Progenitor cell of endocrine pancreas (in vitro differentiated cells): ENCODE data around the gene TNFRSF8. TPM values are rescaled to one million over a fixed set of nuclear protein-coding genes. Genes with fewer than 3 reads are reported as not detected.

ENCODE experiments used
- DNase-seq: peaks from one replicate; pipeline ENCODE4 v3.0.0; 2021; ENCODE audit warnings: low spot score; ENCODE audit not compliant: unreplicated experiment
- H3K27ac Mint-ChIP-seq: 2 replicates; pipeline ENCODE4 v1.8.0; 2021; ENCODE audit warnings: mild to moderate bottlenecking, moderate library complexity, mixed read lengths
- H3K27me3 Mint-ChIP-seq: 2 replicates; pipeline ENCODE4 v1.8.0; 2021; ENCODE audit warnings: mixed read lengths
- H3K36me3 Mint-ChIP-seq: 2 replicates; pipeline ENCODE4 v1.8.0; 2022; ENCODE audit warnings: mixed read lengths; ENCODE audit not compliant: insufficient read depth
- H3K4me1 Mint-ChIP-seq: 2 replicates; pipeline ENCODE4 v1.8.0; 2021; ENCODE audit warnings: low read depth, mixed read lengths
- H3K4me3 Mint-ChIP-seq: 2 replicates; pipeline ENCODE4 v1.8.0; 2021; ENCODE audit warnings: low read depth, mild to moderate bottlenecking, moderate library complexity, mixed read lengths
- H3K9me3 Mint-ChIP-seq: 2 replicates; pipeline ENCODE4 v1.8.0; 2021; ENCODE audit warnings: low read depth, mixed read lengths
- total RNA-seq: library from RNA; stranded (reverse); gene quantifications from 2 replicates; pipeline ENCODE4 v1.2.1, GENCODE V29; 2021
- TF ChIP-seq, protein P1 (sequence below): fragments of 200-600 bp; sonication (generic); IDR thresholded peaks from one replicate; pipeline ENCODE4 v1.5.0; 2021; ENCODE audit warnings: antibody characterized with exemption, mild to moderate bottlenecking; ENCODE audit not compliant: unreplicated experiment

TNFRSF8 gene
- total RNA-seq, 1 donor from 2014 or later, result not detected

GRCh38 chr1:12094180-12094579 lies 31.1 kb downstream of the TNFRSF8 start:
- H3K4me3 Mint-ChIP-seq, result no peak overlapping the region
- no peaks in the 10 kb centered on the region for H3K4me1 Mint-ChIP-seq
- H3K27me3 Mint-ChIP-seq, result no peaks in the 10 kb centered on the region

DNA sequence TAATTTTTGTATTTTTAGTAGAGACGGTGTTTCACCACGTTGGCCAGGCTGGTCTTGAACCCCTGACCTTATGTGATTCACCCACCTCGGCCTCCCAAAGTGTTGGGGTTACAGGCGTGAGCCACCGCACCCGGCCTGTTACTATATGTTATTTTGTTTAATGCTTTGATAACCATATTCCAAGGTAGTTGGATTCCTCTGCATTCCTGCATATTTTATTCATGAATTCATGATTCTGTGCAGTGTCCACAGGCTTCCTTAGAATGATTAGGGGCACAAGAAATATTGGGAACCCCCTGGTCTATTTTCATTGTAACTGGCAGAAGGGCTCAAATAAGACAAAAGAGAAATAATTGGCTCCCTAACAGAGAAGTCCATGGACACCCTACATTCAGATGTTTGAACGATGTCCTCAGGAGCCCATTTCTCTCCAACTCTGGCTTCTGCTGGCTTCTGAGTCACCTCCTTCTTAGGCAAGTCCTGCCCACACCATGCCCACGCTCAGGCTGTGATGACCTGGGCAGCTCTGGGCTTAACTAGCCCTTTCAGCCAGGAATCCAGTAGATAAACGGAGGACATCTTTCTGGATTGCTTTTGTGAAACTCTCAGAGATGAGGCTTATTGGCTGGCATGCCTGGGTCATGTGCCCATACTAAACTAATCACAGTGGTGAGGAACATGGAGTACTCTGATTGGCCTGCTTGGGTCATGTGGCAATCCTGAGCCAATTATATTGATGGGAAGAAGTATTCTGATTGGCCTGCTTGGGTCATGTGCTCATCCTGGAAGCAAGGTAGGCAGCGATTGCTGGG lies 32.6 kb downstream of the TNFRSF8 start:
- TF ChIP-seq, protein P1, sequence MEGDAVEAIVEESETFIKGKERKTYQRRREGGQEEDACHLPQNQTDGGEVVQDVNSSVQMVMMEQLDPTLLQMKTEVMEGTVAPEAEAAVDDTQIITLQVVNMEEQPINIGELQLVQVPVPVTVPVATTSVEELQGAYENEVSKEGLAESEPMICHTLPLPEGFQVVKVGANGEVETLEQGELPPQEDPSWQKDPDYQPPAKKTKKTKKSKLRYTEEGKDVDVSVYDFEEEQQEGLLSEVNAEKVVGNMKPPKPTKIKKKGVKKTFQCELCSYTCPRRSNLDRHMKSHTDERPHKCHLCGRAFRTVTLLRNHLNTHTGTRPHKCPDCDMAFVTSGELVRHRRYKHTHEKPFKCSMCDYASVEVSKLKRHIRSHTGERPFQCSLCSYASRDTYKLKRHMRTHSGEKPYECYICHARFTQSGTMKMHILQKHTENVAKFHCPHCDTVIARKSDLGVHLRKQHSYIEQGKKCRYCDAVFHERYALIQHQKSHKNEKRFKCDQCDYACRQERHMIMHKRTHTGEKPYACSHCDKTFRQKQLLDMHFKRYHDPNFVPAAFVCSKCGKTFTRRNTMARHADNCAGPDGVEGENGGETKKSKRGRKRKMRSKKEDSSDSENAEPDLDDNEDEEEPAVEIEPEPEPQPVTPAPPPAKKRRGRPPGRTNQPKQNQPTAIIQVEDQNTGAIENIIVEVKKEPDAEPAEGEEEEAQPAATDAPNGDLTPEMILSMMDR, result no peak
- Mint-ChIP-seq H3K27me3 (no peaks in the 10 kb centered on the region), H3K9me3 (peaks cover 8% of the 10 kb centered on the region), H3K36me3 (no peaks in the 10 kb centered on the region), H3K4me3 (no peak overlapping the region), H3K27ac (no peak overlapping the region), H3K4me1 (no peaks in the 10 kb centered on the region)
- no peak for DNase-seq

More at GRCh38 chr1:12094180-12094579, 31.1 kb downstream of the TNFRSF8 start:
- Mint-ChIP-seq H3K27ac (no peak overlapping the region), H3K9me3 (peaks cover 8% of the 10 kb centered on the region), H3K36me3 (no peaks in the 10 kb centered on the region)
- TF ChIP-seq, protein P1, result no peak
- no peak for DNase-seq

- TF ChIP-seq, protein P1, result no peak
- Mint-ChIP-seq H3K36me3 (no peaks in the 10 kb centered on the region), H3K9me3 (peaks cover 8% of the 10 kb centered on the region), H3K4me1 (no peaks in the 10 kb centered on the region), H3K27me3 (no peaks in the 10 kb centered on the region), H3K4me3 (no peak overlapping the region), H3K27ac (no peak overlapping the region)
- DNase-seq, result no peak
Observed at GRCh38 chr1:12096615-12097014, 33.5 kb downstream of the TNFRSF8 start.

DNA sequence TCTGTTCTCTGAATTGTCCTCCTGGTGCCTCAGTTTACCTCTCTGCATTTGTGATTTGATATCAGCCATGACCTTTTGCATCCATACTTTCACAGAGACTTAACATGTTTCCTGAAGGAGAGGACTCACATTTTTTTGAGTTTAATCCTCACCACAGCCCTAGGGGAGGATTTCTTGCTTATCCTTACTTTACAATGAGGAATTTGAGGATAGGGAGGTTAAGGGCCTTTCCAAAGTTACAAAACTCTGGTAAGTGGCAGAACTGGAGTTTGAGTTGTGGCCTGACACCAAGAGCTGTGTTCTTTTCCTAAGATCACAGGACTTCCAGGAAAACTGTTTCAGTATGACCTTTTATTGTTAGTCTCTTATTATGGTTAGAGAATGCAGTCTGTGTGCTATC lies 34.2 kb downstream of the TNFRSF8 start:
- H3K27me3 Mint-ChIP-seq, result no peaks in the 10 kb centered on the region
- DNase-seq, result no peak
- no peaks in the 10 kb centered on the region for H3K36me3 Mint-ChIP-seq
- TF ChIP-seq, protein P1, result no peak
- no peaks in the 10 kb centered on the region for H3K4me1 Mint-ChIP-seq
- no peak overlapping the region for H3K4me3 Mint-ChIP-seq
- H3K27ac Mint-ChIP-seq, result no peak overlapping the region
- peaks cover 8% of the 10 kb centered on the region for H3K9me3 Mint-ChIP-seq

DNA sequence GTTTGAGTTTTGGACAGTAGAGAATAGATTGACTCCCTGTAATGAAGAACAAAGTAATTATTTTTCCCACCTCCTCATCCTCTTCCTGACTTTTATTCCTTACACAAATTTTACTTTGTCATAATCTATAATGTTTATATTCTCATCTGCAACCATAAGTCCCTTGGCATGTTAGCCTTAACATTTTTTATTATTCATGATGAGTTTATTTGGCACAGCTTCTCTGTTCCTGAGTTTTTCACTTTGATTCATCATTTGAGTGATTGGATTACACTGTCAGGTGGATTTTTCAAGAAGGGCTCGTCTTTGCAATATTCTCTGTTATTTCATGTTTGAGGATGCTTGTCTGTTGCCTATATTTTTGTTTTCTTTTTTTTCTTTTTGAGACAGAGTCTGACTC lies 35.7 kb downstream of the TNFRSF8 start:
- peaks cover 8% of the 10 kb centered on the region for H3K9me3 Mint-ChIP-seq
- H3K27ac Mint-ChIP-seq, result no peak overlapping the region
- TF ChIP-seq, protein P1, result no peak
- H3K4me1 Mint-ChIP-seq, result no peaks in the 10 kb centered on the region
- no peaks in the 10 kb centered on the region for H3K36me3 Mint-ChIP-seq
- H3K4me3 Mint-ChIP-seq, result no peak overlapping the region
- no peaks in the 10 kb centered on the region for H3K27me3 Mint-ChIP-seq
- DNase-seq, result no peak
